Kidney capillary endothelial cell (primary cell): ENCODE measurements around the gene LILRA1.
"Not testable (repeated sequence)": the region's sequence is repeated elsewhere in the genome, so short reads cannot be mapped to it uniquely, and the experiment has no call there.

Experiments
- DNase-seq: peaks from one replicate; pipeline ENCODE4 v3.0.0-alpha.2; 2018; ENCODE audit warnings: low spot score

LILRA1 gene

DNA sequence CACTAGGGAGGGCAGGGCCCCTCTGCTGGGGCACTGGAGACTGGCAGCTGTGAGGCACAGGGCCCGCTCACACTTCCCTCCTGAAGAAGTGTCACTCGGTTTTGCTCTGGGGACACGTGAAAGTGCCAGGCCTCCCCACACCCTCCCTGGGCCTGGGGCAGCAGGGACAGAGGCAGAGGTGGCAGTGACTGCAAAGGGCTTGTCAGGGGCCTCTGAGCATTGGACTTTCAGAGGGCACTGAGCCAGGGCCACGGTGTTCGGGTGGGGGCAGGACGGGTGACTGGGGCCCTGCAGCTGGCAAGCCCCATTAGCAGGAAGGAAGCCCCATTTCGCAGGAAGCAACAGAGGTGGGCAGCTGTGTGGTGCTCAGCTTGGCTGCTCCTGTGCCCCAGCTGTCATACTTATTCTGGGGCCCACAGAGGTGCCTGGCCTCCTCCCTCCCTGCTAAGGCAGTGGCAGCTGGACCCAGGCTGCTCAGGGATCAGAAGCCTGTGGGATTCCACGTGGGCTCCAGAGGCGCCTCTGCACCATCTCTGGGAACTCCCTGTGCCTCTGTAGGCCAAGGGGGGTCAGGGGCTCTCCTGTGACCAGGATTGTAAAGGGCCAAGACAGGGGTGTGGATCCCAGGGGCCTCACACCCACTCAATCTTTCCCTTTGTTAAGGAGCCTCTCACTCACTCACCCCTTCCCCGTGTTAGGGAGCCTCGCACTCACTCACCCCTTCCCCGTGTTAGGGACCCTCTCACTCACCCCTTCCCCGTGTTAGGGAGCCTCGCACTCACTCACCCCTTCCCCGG, 31.7 kb downstream of the LILRA1 start:
- DNase-seq: not testable (repeated sequence)

DNA sequence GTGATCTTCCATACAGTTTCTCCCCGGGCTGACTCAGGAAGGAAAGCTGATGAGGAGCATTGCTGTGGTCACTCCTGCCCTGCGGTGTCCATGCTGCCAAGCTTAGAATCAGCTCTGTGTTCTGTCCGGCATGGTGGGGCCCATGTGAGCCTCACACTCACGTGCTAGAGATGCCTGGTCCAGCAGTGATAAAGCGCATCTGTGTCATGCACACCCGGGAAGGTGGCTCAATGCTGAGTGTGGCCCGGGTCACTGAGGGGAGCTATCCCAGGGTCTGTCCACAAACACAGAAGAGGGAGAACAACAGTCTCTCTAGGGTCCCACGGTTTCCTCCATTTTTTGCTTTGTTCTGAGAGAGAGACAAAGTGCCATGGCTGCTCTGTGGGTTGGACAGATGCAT, 33.3 kb downstream of the LILRA1 start:
- DNase-seq: no peak

- DNase-seq: not testable (repeated sequence)
Measured at GRCh38 chr19:54627912-54628311, 34.5 kb downstream of the LILRA1 start.

GRCh38 chr19:54630262-54630661, 36.8 kb downstream of the LILRA1 start, which contains the start of gene LILRB1:
LILRB1 (plus strand) TSS chr19:54630484; CDS start chr19:54631074, 590 bp downstream.
- not testable (repeated sequence) for DNase-seq

GRCh38 chr19:54630782-54631181, 37.4 kb downstream of the LILRA1 start:
- no peak for DNase-seq

GRCh38 chr19:54631489-54632337, 38.3 kb downstream of the LILRA1 start:
- not testable (repeated sequence) for DNase-seq

DNA sequence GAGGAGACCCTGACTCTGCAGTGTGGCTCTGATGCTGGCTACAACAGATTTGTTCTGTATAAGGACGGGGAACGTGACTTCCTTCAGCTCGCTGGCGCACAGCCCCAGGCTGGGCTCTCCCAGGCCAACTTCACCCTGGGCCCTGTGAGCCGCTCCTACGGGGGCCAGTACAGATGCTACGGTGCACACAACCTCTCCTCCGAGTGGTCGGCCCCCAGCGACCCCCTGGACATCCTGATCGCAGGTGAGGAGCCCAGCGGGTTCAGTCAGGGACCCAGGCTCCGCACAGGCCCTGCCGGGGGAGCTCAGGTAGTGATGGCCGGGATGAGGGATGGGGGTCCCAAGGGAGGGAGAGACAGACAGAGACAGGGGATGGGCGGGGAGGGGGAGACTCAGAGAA, 39.1 kb downstream of the LILRA1 start:
- DNase-seq: not testable (repeated sequence)

DNA sequence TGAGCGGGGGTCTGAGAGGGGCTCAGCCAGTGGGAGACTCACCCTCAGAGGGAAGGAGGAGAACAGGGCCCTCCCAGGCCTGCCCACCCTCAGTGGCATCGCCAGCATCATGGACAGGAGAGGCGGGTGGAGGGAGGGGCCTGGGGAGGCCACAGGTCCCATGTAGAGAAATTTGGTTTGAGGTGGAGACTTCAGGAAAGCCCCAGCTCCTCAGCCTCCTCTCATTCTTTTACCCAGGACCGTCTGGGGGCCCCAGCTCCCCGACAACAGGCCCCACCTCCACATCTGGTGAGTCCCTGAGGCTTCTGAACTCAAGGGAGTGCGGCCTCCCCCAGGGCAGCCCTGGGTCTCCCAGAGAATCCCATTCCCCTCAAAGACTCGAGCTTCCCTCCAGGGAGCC, 40.0 kb downstream of the LILRA1 start:
- no peak for DNase-seq

- not testable (repeated sequence) for DNase-seq
Measured at GRCh38 chr19:54636081-54636480, 42.6 kb downstream of the LILRA1 start.

- no peak for DNase-seq
Measured at GRCh38 chr19:54638683-54639082, 45.3 kb downstream of the LILRA1 start.

DNA sequence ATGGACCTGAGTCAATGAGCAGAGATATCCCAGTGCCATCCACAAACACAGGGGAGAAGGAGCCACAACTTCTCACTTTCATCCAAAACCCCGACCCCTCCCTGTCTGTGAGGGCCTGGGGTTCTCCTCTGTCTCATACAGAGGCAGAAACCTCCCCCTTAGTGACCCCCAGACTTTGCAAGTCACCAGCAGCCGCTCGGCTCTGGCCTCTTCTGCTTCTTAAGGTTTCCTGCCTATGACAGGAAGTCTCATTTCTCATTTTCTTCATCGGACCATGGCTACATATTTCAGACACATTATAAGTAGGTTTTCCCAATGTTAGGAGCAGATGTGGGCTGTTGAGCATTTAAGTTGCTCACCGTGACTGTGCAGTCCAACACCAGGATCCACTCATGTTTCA, 49.5 kb downstream of the LILRA1 start:
- not testable (repeated sequence) for DNase-seq

DNA sequence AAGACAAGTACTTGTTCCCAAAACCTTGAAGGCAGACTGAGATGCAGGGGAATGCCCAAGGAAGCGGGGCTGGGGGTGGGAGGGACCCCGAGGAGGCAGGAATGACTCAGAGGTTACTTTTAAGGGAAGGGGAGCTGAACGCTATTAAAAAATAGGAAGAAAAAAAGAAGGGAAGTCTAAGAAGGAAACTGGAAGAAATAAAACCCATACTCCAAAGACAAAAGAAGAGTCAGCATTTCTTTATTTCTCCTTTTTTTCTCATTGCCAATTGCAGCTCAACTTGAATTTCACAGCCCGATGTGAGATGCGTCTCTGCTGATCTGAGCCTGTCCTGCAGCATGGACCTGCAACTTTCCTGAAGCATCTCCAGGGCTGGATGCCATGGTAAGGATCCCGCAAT, 50.2 kb downstream of the LILRA1 start:
- DNase-seq: not testable (repeated sequence)

- DNase-seq: no peak
Measured at GRCh38 chr19:54644056-54644455, 50.6 kb downstream of the LILRA1 start.

- DNase-seq: no peak
Measured at GRCh38 chr19:54646331-54646841, 53.0 kb downstream of the LILRA1 start.

DNA sequence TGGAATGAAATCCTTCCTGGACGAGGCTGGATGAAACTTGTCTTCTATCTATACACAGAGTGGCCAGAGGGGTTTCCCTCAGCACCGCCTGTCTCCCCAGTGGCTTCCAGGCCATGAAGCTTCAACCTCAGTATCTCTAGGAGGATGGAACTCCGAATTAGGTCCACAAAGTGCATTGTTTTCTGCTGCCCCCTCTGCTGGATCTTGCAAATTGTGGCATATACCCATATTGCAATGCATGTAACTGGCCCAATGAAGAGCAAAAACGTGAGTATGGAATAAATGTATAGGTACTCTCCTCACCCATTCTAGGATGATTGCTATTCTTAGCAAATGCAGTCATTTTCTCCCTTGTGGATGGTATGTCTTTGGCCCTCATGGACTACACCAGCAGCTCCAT, 54.7 kb downstream of the LILRA1 start:
- DNase-seq: no peak

- DNase-seq: no peak
Measured at GRCh38 chr19:54650108-54650655, 56.8 kb downstream of the LILRA1 start.
